ENCODE results near the gene ZMIZ1. TPM values are rescaled to one million over a fixed set of nuclear protein-coding genes. Genes with fewer than 3 reads are reported as not detected.

The ZMIZ1 gene
- total and polyA plus RNA-seq, 8 donors, result 63.1 to 87.2 (median 76.8) TPM

GRCh38 chr10:79057481-79058275 is 11.1 kb upstream of the ZMIZ1 start:
- H3K27me3 ChIP-seq, result no peaks in the 10 kb centered on the region
- H3K27ac ChIP-seq, result no peak overlapping the region
- H3K4me1 ChIP-seq, result peaks cover 0 to 9% of the 10 kb centered on the region in 2 donors
- ATAC-seq (no peak), DNase-seq (peak in 2 of 4 donors; percentile 5 to 17)
- H3K9me3 ChIP-seq, result no peaks in the 10 kb centered on the region
- H3K36me3 ChIP-seq, result no peaks in the 10 kb centered on the region
- intact Hi-C loops (cut with DNase I), result no loop called here
- no peak overlapping the region for H3K4me3 ChIP-seq
- no peak for TF ChIP-seq CTCF (IDR thresholded peaks at IDR 0.05)

- no peak for TF ChIP-seq CTCF (IDR thresholded peaks at IDR 0.05)
- no peak overlapping the region for H3K27ac ChIP-seq
- peak in 2 of 4 donors; percentile 26 to 43 for DNase-seq
- peak; percentile 40 for ATAC-seq
- intact Hi-C loops (cut with DNase I), result no loop called here
- no peak overlapping the region for H3K4me3 ChIP-seq
- peaks cover 0 to 12% of the 10 kb centered on the region in 2 donors for H3K4me1 ChIP-seq
- no peaks in the 10 kb centered on the region for H3K9me3 ChIP-seq
- no peaks in the 10 kb centered on the region for H3K27me3 ChIP-seq
- no peaks in the 10 kb centered on the region for H3K36me3 ChIP-seq
Measured at GRCh38 chr10:79058899-79059841, 9.6 kb upstream of the ZMIZ1 start.

- ATAC-seq, result peak; percentile 20
- H3K4me1 ChIP-seq, result peaks cover 0 to 12% of the 10 kb centered on the region in 2 donors
- H3K9me3 ChIP-seq, result no peaks in the 10 kb centered on the region
- H3K4me3 ChIP-seq, result no peak overlapping the region
- no peak for TF ChIP-seq CTCF (IDR thresholded peaks at IDR 0.05)
- H3K27me3 ChIP-seq, result no peaks in the 10 kb centered on the region
- H3K27ac ChIP-seq, result no peak overlapping the region
- intact Hi-C loops (cut with DNase I), result no loop called here
- no peaks in the 10 kb centered on the region for H3K36me3 ChIP-seq
- peak in 2 of 4 donors; percentile 10 to 28 for DNase-seq
Measured at GRCh38 chr10:79059859-79060379, 8.8 kb upstream of the ZMIZ1 start.

- no peak for TF ChIP-seq CTCF (IDR thresholded peaks at IDR 0.05)
- Histone ChIP-seq H3K9me3 (no peaks in the 10 kb centered on the region), H3K36me3 (no peaks in the 10 kb centered on the region), H3K27me3 (no peaks in the 10 kb centered on the region), H3K27ac (no peak overlapping the region), H3K4me3 (no peak overlapping the region), H3K4me1 (peaks cover 0 to 12% of the 10 kb centered on the region in 2 donors)
- intact Hi-C loops (cut with DNase I), result no loop called here
- ATAC-seq, result no peak
- peak in 2 of 4 donors; percentile 27 to 34 for DNase-seq
Measured at GRCh38 chr10:79060641-79061255, 8.0 kb upstream of the ZMIZ1 start.

All from left lung (tissue), 10 donors.